HS-27A (cell line): Measurements from ENCODE around the gene ALAS1.
"Not testable (repeated sequence)": the region's sequence is repeated elsewhere in the genome, so short reads cannot be mapped to it uniquely, and the experiment has no call there.

Source experiments
- DNase-seq: peaks from one replicate; pipeline ENCODE4 v3.0.0-alpha.2; 2012; ENCODE audit warnings: low read depth, missing footprints

ALAS1 gene

GRCh38 chr3:52197842-52198625 is at the start of gene ALAS1:
Gene ALAS1, plus strand, starts transcription at chr3:52198160. Its CDS starts 1,082 bp downstream, at chr3:52199242.
- peak; percentile 73 for DNase-seq

DNA sequence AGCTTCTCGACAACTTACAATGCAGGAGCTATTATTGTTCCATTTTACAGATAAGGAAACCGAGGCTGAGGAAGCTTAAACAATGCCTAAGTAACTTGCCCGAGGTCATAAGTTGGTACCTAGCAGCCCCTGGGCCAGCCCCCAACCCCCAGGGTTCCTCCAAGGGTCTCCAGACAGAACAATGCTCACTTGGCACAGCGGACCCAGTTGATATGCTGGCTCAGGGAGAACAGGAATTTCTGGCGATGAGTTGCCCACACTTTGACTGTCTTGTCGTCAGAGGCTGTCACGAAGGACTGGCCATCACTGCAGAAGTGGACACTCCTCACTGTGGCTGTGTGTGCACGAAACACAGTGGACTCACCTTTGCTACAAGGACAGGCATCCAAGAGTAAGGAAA is 48.9 kb upstream of the ALAS1 start:
- DNase-seq = no peak

DNA sequence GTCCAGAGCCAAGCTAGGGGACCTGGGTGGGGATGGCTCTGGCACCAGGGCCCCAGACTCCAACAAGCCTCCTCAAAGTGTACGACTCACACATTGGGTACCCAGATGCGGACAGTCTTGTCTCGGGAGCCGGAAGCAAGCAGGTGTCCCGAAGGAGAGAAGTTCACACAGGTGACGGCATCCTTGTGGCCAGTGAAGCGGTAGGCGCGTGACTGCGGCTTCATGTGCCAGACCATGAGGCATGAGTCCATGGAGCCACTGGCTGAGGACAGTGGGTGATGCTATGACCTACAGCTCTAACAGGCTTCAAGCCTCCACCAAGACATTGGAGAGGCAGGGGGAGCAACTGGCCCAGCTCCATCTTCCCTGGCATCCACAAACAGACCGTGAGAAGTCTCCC is 48.2 kb upstream of the ALAS1 start:
- DNase-seq = no peak

GRCh38 chr3:52150357-52150756 is 47.6 kb upstream of the ALAS1 start:
- DNase-seq = no peak

GRCh38 chr3:52150860-52151259 is 47.1 kb upstream of the ALAS1 start:
- DNase-seq = no peak

DNA sequence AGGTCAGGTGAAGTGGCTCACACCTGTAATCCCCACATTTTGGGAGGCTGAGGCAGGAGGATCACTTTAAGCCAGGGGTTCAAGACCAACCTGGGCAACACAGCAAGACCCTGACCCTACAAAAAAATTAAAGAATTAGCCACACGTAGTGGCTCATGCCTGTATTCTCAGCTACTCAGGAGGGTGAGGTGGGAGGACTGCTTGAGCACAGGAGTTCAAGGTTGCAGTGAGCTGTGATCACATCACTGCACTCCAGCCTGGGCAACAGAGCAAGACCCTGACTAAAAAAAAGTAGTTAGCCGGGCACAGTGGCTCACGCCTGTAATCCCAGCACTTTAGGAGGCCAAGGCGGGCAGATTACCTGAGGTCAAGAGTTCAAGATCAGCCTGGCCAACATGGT is 46.0 kb upstream of the ALAS1 start:
- DNase-seq = not testable (repeated sequence)

DNA sequence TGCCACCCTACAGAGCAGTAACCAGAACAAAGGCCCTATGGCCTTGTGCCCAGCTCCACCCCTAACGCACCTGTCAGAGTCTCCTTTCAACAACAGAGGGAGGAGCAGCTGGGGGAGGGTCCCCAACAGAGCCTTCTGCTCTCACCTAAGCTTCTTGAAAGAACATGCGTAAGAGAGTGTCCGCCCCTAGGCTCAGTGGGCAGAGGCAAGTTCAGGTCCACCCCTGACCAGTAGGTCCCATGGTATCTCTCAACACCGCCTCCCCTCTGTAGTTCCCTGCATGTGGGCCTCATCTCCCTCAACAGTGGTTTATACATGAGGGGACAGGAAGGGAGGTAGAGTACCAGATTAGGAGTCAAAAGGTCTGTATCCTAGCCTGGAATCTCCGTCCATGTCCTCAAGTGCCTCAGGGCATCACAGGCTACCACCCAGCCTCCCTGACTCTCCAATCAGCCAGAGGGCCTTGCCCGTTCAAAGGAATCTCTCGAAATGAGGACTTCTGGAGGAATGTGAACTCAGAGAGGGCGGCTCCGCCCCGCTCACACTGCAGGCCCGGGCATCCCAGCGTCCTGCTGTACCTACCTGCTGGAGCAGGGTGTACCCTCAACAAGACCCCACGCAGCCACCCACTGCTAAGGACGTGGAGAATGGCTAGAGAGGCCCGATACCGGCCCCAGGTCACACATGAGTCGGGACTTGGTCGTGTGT is 44.4 kb upstream of the ALAS1 start:
- peak; percentile 38 for DNase-seq

DNA sequence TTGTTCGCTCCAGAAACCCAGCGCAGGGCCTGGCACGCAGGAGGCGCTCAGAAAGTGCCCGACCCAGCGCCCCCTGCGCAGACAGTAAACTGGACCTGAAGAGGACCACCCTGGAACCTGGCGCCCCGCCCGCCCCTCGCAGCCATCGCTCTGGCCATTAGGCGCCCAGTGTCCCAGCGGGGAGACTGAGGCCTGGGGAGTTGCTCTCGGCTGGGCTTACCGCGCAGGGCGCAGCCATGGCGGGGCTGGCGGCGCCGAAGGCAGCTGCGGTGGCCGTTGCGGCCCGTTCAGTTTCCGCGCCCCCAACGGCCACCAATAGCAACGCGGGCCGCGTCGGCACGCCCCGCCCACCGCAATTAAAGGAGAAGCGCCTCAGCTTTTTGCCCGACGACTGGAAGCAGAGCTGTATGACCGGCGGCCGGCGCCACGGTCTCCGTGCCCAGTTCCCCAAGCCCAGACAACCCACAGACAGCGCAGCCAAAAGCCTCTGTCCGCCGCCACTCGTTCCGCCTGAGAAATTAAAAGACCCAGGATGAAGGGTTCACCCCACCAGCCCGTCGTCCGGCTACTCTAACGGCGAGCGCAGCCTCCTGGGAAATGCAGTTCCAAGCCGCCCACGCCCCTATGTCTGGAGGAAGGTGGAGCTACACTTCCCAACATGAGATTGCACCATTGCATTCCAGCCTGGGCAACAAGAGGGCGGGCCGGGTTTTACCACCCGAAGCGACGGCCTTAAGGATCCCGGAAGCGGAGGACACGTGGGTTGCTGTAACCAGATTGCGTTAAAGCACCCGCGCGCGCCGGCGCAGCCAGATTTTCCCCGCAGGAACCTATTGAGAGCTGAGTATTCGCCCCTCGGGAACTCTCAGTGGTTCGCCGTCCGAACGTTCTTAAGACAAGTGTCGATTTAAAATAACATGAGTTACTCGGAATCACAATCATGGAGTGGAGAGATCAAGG is 43.5 kb upstream of the ALAS1 start, which contains the start of gene POC1A:
TSS of gene POC1A (minus strand) at position 289 of the 960 bp plus-strand sequence. CDS start at position 238, 51 bp downstream.
- peak; percentile 95 for DNase-seq

GRCh38 chr3:52155912-52156311 is 42.0 kb upstream of the ALAS1 start:
- DNase-seq = no peak

DNA sequence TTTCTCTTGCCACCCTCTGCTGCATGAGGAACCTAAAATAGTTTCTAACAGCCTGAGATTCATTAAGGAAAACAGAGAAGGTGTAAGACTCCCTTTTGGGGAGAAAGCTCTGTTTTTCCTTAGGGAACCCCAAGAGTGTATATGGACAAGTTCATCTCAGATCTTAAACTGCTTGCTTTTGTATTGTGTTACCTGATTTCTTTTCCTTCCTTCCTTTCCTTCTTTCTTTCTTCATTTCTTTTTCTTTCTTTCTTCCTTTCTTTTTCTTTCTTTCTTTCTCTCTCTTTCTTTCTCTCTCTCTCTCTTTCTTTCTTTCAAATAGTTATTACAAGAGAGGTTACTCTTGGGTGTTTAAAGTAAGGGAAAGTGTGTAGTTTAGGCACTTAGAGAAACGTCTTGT is 38.5 kb upstream of the ALAS1 start:
- DNase-seq = no peak

GRCh38 chr3:52162250-52162872 is 35.6 kb upstream of the ALAS1 start:
- DNase-seq = no peak

GRCh38 chr3:52167240-52167639 is 30.7 kb upstream of the ALAS1 start:
- no peak for DNase-seq

- DNase-seq = not testable (repeated sequence)
These were observed 27.7 kb upstream of the ALAS1 start for GRCh38 chr3:52170217-52170616.

- DNase-seq = no peak
These were observed 26.3 kb upstream of the ALAS1 start for GRCh38 chr3:52171514-52172261.

- DNase-seq = no peak
These were observed 25.6 kb upstream of the ALAS1 start for GRCh38 chr3:52172262-52172757.

DNA sequence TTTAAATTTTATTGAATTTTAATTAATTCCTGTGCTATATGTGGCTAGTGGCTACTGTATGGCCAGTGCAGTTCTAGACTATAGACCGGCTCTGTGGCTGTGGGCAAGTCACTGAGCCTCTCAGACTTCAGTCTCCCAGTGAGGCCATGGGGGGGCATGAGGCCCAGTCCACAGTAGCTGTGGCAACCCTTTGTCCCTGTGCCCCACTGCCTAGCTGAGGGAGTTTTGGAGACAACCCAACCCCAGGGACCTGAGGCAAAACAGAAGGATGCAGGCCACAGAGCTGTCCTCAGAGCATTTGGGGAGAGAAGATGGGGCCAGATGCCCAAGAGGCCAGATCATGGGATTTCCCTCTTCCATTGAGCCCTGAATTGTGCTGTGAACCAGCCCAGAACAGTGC is 24.9 kb upstream of the ALAS1 start:
- no peak for DNase-seq

DNA sequence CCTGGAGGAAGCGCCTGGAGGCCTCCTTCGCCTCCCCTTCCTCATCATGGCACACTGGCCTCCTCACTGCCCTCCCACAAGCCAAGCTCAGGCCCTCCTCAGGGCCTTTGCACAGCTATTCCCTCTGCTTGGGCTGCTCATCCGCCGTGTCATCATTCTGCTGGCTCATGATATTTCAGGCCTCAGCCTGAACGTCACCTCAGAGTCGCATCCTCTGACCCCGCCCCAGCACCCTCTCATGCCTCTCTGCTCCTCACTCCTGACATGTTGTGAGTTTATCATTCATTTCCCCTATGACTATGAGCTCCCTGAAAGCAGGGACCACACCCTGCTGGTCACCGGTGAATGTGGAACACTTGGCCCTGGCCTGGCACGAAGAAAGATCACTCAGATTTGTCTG is 23.1 kb upstream of the ALAS1 start:
- no peak for DNase-seq

DNA sequence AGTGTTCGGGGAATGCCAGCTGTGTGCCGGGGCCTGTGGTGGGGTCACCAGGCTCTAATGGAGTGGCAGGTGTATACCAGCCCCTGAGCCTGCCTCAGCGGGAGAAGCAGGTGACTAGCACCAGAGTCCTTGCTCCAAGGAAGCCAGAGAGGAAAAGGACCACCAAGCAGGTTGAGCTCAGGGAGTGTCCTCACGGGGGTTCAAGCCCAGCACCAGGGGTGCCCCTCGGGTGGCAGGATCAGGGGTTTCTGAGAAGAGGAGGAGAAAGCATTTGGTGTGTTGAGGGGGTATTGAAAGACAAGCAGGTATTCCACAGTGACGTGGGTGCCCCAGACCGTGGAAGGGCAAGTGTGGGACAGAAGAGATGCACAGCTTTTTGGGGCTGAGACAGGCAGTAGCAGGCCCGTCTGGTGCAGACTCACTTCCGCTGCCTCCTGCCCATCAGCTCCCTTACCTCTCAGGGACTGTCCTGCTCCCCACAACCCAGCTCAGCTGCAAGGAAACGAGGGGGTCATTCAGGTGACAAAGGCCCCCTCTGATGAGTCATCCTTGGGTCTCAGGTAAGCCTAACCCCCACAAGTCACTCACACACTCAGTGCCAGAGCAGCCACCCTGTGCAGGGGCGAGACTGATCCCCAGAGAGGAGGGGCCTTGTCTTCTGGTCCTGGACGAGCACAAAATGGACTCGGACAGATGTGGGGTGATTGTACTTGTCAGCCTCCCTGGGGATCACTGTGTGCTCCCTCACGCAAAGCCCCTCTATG is 22.4 kb upstream of the ALAS1 start:
- no peak for DNase-seq

DNA sequence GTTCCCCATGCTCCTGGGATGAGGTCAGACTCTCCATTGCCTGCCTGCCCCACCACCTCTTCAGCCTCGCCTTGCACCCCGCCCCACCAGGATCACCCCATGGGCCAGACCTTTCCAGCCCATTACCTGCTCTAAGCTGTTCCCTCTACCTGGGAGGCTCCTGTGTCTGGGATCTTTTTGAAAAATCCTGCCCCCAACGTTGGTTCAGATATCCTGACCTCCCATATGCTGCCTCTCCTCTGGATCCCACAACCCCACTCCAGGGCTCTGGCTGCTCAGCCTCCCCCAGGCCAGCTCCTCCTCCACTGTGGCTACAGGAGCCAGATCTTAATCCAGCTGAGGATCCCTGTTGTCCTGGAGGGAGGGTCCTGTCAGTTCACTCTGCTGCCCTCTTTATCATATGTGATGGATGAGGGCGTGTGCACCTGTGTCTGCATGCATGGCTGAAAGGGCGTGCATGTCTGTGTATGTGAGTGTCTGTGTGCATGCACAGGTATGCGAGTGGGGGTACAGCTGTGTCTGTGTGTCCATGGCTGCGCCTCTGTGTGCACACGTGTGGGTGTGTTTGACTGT is 21.7 kb upstream of the ALAS1 start:
- DNase-seq = no peak
